HL-60 (cell line): ENCODE results near the gene KLF5.
"Not testable (repeated sequence)": the region's sequence is repeated elsewhere in the genome, so short reads cannot be mapped to it uniquely, and the experiment has no call there.

ENCODE experiments used
- DNase-seq, 2 experiments: peaks; one replicate each; pipeline ENCODE4 v3.0.0-alpha.2; 2010 to 2020; ENCODE audit warnings: low read depth in 1 of 2, low spot score in 1 of 2
- H3K27ac ChIP-seq: fragments of 250-450 bp; sonication (Bioruptor Pico); replicated peaks from 2 replicates; pipeline ENCODE4 v1.5.1; 2020; ENCODE audit warnings: mild to moderate bottlenecking, moderate library complexity
- H3K27me3 ChIP-seq: fragments of 250-450 bp; sonication (Bioruptor Pico); 2 replicates; pipeline ENCODE4 v1.5.1; 2021; ENCODE audit warnings: mild to moderate bottlenecking, moderate library complexity; ENCODE audit not compliant: insufficient read depth, poor library complexity, severe bottlenecking
- H3K4me3 ChIP-seq: replicated peaks from 2 replicates; pipeline ENCODE4 v1.5.1; 2011; ENCODE audit warnings: mild to moderate bottlenecking, control low read depth, low read length; ENCODE audit not compliant: insufficient read depth
- GABPA ChIP-seq: IDR thresholded peaks from 2 replicates; pipeline ENCODE4 v1.6.1; 2012; ENCODE audit warnings: low read depth
- POLR2AphosphoS5 ChIP-seq: IDR thresholded peaks from 2 replicates; pipeline ENCODE4 v1.6.1; 2012; ENCODE audit warnings: low read depth
- SPI1 ChIP-seq: IDR thresholded peaks from 2 replicates; pipeline ENCODE4 v1.6.1; 2012; ENCODE audit warnings: low read depth, mild to moderate bottlenecking, borderline replicate concordance
- TF ChIP-seq, protein P1 (sequence below): IDR thresholded peaks from one replicate; pipeline ENCODE4 v1.5.1; 2011; ENCODE audit warnings: low read length, control low read depth, inconsistent platforms; ENCODE audit not compliant: insufficient read depth
- TF ChIP-seq, protein P2 (sequence below): IDR thresholded peaks from 2 replicates; pipeline ENCODE4 v1.6.1; 2012; ENCODE audit warnings: low read depth; ENCODE audit not compliant: insufficient replicate concordance

KLF5 gene

GRCh38 chr13:73096173-73096572 is 37.4 kb downstream of the KLF5 start:
- Histone ChIP-seq H3K4me3 (no peak overlapping the region), H3K27ac (no peak overlapping the region)
- DNase-seq: no peak

GRCh38 chr13:73096638-73097037 is 37.8 kb downstream of the KLF5 start:
- DNase-seq: no peak
- no peaks in the 10 kb centered on the region for H3K27me3 ChIP-seq
- no peak for TF ChIP-seq POLR2AphosphoS5
- no peak for TF ChIP-seq GABPA
- no peak for TF ChIP-seq SPI1
- TF ChIP-seq, protein P1, sequence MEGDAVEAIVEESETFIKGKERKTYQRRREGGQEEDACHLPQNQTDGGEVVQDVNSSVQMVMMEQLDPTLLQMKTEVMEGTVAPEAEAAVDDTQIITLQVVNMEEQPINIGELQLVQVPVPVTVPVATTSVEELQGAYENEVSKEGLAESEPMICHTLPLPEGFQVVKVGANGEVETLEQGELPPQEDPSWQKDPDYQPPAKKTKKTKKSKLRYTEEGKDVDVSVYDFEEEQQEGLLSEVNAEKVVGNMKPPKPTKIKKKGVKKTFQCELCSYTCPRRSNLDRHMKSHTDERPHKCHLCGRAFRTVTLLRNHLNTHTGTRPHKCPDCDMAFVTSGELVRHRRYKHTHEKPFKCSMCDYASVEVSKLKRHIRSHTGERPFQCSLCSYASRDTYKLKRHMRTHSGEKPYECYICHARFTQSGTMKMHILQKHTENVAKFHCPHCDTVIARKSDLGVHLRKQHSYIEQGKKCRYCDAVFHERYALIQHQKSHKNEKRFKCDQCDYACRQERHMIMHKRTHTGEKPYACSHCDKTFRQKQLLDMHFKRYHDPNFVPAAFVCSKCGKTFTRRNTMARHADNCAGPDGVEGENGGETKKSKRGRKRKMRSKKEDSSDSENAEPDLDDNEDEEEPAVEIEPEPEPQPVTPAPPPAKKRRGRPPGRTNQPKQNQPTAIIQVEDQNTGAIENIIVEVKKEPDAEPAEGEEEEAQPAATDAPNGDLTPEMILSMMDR: no peak
- TF ChIP-seq, protein P2, sequence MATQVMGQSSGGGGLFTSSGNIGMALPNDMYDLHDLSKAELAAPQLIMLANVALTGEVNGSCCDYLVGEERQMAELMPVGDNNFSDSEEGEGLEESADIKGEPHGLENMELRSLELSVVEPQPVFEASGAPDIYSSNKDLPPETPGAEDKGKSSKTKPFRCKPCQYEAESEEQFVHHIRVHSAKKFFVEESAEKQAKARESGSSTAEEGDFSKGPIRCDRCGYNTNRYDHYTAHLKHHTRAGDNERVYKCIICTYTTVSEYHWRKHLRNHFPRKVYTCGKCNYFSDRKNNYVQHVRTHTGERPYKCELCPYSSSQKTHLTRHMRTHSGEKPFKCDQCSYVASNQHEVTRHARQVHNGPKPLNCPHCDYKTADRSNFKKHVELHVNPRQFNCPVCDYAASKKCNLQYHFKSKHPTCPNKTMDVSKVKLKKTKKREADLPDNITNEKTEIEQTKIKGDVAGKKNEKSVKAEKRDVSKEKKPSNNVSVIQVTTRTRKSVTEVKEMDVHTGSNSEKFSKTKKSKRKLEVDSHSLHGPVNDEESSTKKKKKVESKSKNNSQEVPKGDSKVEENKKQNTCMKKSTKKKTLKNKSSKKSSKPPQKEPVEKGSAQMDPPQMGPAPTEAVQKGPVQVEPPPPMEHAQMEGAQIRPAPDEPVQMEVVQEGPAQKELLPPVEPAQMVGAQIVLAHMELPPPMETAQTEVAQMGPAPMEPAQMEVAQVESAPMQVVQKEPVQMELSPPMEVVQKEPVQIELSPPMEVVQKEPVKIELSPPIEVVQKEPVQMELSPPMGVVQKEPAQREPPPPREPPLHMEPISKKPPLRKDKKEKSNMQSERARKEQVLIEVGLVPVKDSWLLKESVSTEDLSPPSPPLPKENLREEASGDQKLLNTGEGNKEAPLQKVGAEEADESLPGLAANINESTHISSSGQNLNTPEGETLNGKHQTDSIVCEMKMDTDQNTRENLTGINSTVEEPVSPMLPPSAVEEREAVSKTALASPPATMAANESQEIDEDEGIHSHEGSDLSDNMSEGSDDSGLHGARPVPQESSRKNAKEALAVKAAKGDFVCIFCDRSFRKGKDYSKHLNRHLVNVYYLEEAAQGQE: no peak
- no peak overlapping the region for H3K4me3 ChIP-seq
- no peak overlapping the region for H3K27ac ChIP-seq

More at GRCh38 chr13:73096173-73096572, 37.4 kb downstream of the KLF5 start:
- TF ChIP-seq, protein P2: no peak
- TF ChIP-seq POLR2AphosphoS5 (no peak), SPI1 (no peak), GABPA (no peak)
- TF ChIP-seq, protein P1: no peak
- H3K27me3 ChIP-seq: no peaks in the 10 kb centered on the region

- H3K27ac ChIP-seq, H3K4me3 ChIP-seq, DNase-seq, H3K27me3 ChIP-seq: not testable (repeated sequence)
Observed at GRCh38 chr13:73100781-73101180, 42.0 kb downstream of the KLF5 start.

GRCh38 chr13:73101351-73102007 is 42.7 kb downstream of the KLF5 start:
- H3K27me3 ChIP-seq: no peaks in the 10 kb centered on the region
- no peak overlapping the region for H3K4me3 ChIP-seq
- H3K27ac ChIP-seq: no peak overlapping the region
- no peak for DNase-seq
- TF ChIP-seq POLR2AphosphoS5: no peak

DNA sequence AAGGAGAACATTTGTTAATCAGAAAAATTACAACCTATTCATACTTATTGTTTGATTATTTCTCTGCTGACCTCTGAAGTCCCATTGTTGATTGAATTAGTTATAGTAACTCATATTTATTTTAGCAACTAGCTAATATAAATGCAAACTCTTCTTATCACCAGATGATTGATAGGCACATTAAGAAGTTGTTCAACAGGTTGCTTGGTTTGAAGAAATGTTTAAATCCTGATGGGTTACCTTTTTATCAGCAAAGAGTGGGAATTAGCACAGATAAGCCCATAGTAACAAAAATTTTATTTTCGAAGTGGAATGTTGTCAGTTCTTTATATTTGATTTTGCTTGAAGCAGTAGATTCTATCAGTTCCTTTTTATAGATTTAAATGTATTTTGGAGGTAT is 44.4 kb downstream of the KLF5 start:
- TF ChIP-seq, protein P1: no peak
- TF ChIP-seq SPI1 (no peak), GABPA (no peak), POLR2AphosphoS5 (no peak)
- TF ChIP-seq, protein P2: no peak
- H3K27me3 ChIP-seq: no peaks in the 10 kb centered on the region
- DNase-seq: no peak

More for the DNA sequence above, 44.4 kb downstream of the KLF5 start:
- Histone ChIP-seq H3K4me3 (no peak overlapping the region), H3K27ac (no peak overlapping the region)
